ENCODE results near the gene NTF3.

GRCh38 chr12:5485454-5485853, 53.5 kb downstream of the NTF3 start:
- TF ChIP-seq CTCF (IDR thresholded peaks at IDR 0.05 in 4 of 5, conservative IDR thresholded peaks at IDR 0.05 in 1 of 5) (no peak), POLR2A (IDR thresholded peaks at IDR 0.05) (no peak)

All from gastrocnemius medialis (tissue), 4 donors.